AG10803 (cell line): Measurements from ENCODE around the gene CCDC88A.

Experiments used
- DNase-seq: peaks from one replicate; pipeline ENCODE4 v3.0.0; 2010; ENCODE audit warnings: low read depth
- H3K4me3 ChIP-seq: 2 replicates; pipeline ENCODE4 v1.5.1; 2011; ENCODE audit warnings: mild to moderate bottlenecking, low read length, control low read depth
- TF ChIP-seq, protein P1 (sequence below): conservative IDR thresholded peaks from 2 replicates; pipeline ENCODE4 v1.5.1; 2011; ENCODE audit warnings: mild to moderate bottlenecking, low read length, control low read depth, inconsistent platforms

Gene CCDC88A, protein sequence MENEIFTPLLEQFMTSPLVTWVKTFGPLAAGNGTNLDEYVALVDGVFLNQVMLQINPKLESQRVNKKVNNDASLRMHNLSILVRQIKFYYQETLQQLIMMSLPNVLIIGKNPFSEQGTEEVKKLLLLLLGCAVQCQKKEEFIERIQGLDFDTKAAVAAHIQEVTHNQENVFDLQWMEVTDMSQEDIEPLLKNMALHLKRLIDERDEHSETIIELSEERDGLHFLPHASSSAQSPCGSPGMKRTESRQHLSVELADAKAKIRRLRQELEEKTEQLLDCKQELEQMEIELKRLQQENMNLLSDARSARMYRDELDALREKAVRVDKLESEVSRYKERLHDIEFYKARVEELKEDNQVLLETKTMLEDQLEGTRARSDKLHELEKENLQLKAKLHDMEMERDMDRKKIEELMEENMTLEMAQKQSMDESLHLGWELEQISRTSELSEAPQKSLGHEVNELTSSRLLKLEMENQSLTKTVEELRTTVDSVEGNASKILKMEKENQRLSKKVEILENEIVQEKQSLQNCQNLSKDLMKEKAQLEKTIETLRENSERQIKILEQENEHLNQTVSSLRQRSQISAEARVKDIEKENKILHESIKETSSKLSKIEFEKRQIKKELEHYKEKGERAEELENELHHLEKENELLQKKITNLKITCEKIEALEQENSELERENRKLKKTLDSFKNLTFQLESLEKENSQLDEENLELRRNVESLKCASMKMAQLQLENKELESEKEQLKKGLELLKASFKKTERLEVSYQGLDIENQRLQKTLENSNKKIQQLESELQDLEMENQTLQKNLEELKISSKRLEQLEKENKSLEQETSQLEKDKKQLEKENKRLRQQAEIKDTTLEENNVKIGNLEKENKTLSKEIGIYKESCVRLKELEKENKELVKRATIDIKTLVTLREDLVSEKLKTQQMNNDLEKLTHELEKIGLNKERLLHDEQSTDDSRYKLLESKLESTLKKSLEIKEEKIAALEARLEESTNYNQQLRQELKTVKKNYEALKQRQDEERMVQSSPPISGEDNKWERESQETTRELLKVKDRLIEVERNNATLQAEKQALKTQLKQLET (N-terminal part only)

DNA sequence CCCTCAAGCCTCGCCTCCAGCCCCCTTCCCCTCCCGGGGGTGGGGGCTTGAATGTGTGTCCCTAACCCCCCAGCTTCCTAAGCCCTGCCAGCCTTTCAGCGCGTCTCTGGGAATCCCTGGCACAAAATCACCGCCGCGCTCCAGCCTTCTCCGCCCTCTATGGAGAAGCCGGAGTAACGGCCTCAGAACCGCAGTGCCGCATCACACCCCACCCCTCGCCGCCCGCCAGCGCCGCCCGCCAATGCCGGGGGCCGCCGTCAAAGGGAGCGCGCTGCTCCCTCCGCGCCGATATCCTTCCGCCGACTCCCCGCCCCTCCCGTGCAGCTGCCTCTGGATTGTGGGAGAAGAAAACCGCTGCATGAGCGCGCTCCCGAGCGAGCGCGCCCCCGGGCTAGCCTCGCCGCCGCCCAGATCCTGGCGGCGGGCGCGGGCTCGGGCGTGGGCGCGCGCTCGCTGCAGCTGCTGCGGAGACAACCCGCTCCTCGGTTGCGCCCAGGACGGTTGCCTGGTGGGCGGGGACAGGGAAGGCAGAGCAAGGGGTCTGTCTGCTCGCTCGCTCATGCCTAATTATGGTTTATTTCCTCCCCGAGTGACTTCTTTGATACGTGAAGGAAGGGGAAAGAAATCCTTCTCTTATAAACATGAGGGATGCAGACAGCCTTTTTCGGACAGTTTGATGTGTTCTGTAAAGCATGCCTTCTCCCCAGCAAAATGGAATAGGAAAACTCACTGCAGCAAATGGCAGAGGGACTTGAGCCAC is at the start of gene CCDC88A:
CCDC88A (minus strand) TSS at position 178 of the 760 bp plus-strand sequence. CDS start 777 bp downstream, outside the sequence.
- peak within 1 kb of the TSS; percentile 90 for H3K4me3 ChIP-seq
- TF ChIP-seq, protein P1, sequence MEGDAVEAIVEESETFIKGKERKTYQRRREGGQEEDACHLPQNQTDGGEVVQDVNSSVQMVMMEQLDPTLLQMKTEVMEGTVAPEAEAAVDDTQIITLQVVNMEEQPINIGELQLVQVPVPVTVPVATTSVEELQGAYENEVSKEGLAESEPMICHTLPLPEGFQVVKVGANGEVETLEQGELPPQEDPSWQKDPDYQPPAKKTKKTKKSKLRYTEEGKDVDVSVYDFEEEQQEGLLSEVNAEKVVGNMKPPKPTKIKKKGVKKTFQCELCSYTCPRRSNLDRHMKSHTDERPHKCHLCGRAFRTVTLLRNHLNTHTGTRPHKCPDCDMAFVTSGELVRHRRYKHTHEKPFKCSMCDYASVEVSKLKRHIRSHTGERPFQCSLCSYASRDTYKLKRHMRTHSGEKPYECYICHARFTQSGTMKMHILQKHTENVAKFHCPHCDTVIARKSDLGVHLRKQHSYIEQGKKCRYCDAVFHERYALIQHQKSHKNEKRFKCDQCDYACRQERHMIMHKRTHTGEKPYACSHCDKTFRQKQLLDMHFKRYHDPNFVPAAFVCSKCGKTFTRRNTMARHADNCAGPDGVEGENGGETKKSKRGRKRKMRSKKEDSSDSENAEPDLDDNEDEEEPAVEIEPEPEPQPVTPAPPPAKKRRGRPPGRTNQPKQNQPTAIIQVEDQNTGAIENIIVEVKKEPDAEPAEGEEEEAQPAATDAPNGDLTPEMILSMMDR: peak; percentile 28
- DNase-seq: peak; percentile 99

DNA sequence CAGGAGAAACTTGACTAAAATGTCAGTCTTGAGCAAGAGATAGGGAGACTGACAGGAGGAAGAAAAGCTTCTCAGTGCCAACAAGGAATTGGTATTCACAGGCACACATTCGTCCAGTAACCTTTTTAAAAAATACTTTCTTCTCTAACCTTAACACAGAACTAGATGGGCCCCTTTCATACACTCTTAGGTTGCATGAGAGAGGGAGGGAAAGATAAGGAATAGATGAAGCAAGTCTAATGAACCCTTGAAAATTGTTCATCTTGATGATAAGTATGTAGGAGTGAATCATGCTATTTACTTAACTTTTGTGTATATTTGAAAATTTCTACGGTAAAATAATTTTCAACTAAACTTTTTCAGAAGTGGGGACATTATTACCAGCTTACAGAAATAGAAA is 42.0 kb upstream of the CCDC88A start:
- no peak overlapping the region for H3K4me3 ChIP-seq
- DNase-seq: no peak
- TF ChIP-seq, protein P1: no peak

DNA sequence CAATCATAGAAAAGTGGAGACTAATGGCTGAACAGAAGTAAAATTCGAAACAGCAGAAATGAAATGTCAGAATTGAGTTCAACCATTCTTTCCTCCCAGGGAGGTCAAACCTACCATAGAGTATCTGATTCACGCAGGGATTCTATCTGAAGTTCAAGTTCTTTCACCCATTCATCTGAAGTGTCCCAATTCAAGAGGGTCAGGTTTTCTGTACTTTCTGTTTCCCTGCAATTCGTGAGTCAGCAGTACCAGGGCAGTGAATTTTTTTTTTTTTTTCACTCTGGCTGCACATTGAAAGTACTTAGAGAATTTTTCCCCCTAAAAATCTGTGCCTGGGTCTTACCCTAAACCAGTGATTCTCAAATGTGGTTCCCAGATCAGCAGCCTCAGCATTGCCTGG is 40.9 kb upstream of the CCDC88A start:
- DNase-seq: peak; percentile 6
- TF ChIP-seq, protein P1: no peak
- no peak overlapping the region for H3K4me3 ChIP-seq

DNA sequence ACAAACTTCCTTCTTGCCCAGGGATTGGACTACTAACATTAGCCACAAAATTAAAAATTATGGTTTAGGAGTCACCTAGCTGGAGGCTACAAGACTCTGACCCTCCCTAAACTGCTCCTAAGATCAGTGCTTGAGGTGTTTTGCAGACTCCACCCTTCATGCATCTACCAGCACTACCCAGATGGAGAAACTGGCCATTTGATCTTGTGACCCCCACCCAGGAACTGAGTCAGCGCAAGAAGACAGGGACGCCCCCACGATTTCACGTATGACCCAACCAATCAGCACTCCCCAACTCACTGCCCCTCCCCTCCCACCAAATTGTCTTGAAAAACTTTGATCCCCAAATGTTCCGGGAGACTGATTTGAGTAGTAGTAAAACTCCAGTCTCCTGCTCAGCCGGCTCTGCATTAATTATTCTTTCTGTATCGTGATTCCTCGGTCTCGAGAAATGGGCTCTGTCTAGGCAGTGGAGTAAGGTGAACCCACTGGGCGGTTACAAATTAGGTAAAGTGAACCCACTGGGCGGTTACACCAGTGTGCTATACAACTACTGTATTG is 40.1 kb upstream of the CCDC88A start:
- no peak for DNase-seq
- TF ChIP-seq, protein P1: no peak

DNA sequence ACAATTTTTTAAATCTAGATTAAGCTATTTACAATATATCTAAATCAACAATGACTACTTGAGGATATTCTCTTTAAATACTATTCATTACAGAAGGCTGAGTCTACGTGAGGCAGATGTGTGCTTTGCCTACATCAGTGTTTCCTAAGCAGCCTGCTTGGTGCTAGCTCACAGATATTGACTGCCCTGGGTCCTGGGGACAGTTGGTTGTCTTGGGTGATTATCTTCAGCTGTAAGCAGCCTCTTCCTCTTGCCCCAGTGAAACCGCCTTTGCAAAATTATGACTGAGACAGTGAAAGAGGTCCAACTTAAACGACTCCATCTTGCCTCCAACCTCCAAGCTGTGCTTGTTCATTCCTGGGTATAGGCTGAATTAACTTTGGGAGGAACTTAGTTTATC is 39.6 kb upstream of the CCDC88A start:
- H3K4me3 ChIP-seq: no peak overlapping the region
- TF ChIP-seq, protein P1: no peak
- no peak for DNase-seq

More for the DNA sequence above, 40.1 kb upstream of the CCDC88A start:
- H3K4me3 ChIP-seq: no peak overlapping the region

DNA sequence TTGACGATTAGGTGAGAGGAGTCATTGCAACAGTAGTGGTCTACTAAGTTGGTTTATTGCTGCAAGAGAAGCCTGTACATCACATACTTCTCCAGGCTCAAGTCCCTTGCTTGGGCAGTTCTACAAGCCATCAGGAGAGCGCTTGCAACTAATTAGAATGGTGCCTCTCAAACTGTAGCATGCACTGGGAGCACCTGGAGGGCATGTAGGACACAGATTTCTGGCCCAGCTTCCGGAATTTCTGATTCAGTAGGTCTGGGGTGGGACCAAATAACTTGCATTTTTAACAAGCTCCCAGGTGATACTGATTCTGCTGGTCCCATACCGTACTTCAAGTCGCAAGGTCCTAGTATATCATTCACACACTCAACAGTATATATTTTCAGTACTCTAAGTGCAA is 34.5 kb upstream of the CCDC88A start:
- TF ChIP-seq, protein P1: no peak
- no peak overlapping the region for H3K4me3 ChIP-seq
- DNase-seq: no peak
